CD4-positive, CD25-positive, alpha-beta regulatory T cell (primary cell): ENCODE measurements around the gene GGCX. TPM values are rescaled to one million over a fixed set of nuclear protein-coding genes. Genes with fewer than 3 reads are reported as not detected.

Experiments
- ATAC-seq, 2 donors: fragments of 150-1000 bp; cut with Tn5 transposase; one replicate each; pipeline ENCODE4 v1.10.0; 2021; ENCODE audit warnings: low read depth in 2 of 2, moderate number of reproducible peaks in 2 of 2, moderate library complexity in 1 of 2
- DNase-seq, 3 donors: peaks; one replicate each; pipeline versions ENCODE4 v3.0.0 to v3.0.0-alpha.2; 2012 to 2022; ENCODE audit warnings: mixed read lengths in 1 of 3
- H3K27ac ChIP-seq: one replicate; pipeline ENCODE4 v1.7.0; 2013; ENCODE audit warnings: mild to moderate bottlenecking, low read length; ENCODE audit not compliant: insufficient read depth, poor library complexity, severe bottlenecking
- H3K27me3 ChIP-seq: one replicate; pipeline ENCODE4 v1.7.0; 2013; ENCODE audit warnings: low read length; ENCODE audit not compliant: control insufficient read depth, insufficient read depth
- H3K36me3 ChIP-seq: one replicate; pipeline ENCODE4 v1.7.0; 2013; ENCODE audit warnings: mild to moderate bottlenecking, low read length, moderate library complexity; ENCODE audit not compliant: control insufficient read depth, insufficient read depth
- H3K4me1 ChIP-seq: 2 replicates; pipeline ENCODE4 v1.7.0; 2013; ENCODE audit warnings: mild to moderate bottlenecking, low read length; ENCODE audit not compliant: insufficient read depth, control insufficient read depth, poor library complexity, severe bottlenecking
- H3K4me3 ChIP-seq: one replicate; pipeline ENCODE4 v1.7.0; 2013; ENCODE audit warnings: low read depth, mild to moderate bottlenecking, low read length, moderate library complexity
- H3K9me3 ChIP-seq, 2 experiments: 1 replicate in 1 of 2; 2 replicates in 1 of 2; pipeline ENCODE4 v1.7.0; 2013; ENCODE audit warnings: low read length in 2 of 2, mild to moderate bottlenecking in 1 of 2, moderate library complexity in 1 of 2; ENCODE audit not compliant: control insufficient read depth in 2 of 2
- H3K27ac Mint-ChIP-seq, 3 donors: one replicate each; pipeline ENCODE4 v1.8.0; 2020 to 2022; ENCODE audit warnings: mild to moderate bottlenecking in 3 of 3, mixed read lengths in 3 of 3, moderate library complexity in 2 of 3
- H3K27me3 Mint-ChIP-seq: one replicate; pipeline ENCODE4 v1.8.0; 2022; ENCODE audit warnings: mild to moderate bottlenecking, mixed read lengths
- H3K36me3 Mint-ChIP-seq: one replicate; pipeline ENCODE4 v1.8.0; 2020; ENCODE audit warnings: mixed read lengths
- H3K4me1 Mint-ChIP-seq, 4 donors: one replicate each; pipeline ENCODE4 v1.8.0; 2020 to 2022; ENCODE audit warnings: mixed read lengths in 4 of 4, mild to moderate bottlenecking in 1 of 4
- H3K4me3 Mint-ChIP-seq, 4 donors: one replicate each; pipeline ENCODE4 v1.8.0; 2020 to 2022; ENCODE audit warnings: mild to moderate bottlenecking in 4 of 4, mixed read lengths in 4 of 4, moderate library complexity in 3 of 4
- H3K9me3 Mint-ChIP-seq, 7 donors: one replicate each; pipeline ENCODE4 v1.8.0; 2020 to 2022; ENCODE audit warnings: mixed read lengths in 7 of 7, mild to moderate bottlenecking in 3 of 7, moderate library complexity in 2 of 7
- polyA plus RNA-seq, 4 donors: library from polyadenylated mRNA; unstranded; fragments of 300-500 nt; fragmentation: Illumina TruSeq; gene quantifications; one replicate each; pipeline ENCODE4 v1.2.3, GENCODE V29; 2021
- total RNA-seq: library from RNA; stranded (reverse); gene quantifications from one replicate; pipeline ENCODE4 v1.2.3, GENCODE V29; 2022

The GGCX gene
- total and polyA plus RNA-seq, 5 donors from 2014 or later, result 16.7 to 28.1 (median 18.3) TPM

- Mint-ChIP-seq H3K9me3 (no peaks in the 10 kb centered on the region), H3K4me3 (peak overlapping the region; percentile 94 to 98 (median 96)), H3K27ac (peak overlapping the region; percentile 93 to 96 (median 95)), H3K27me3 (no peaks in the 10 kb centered on the region), H3K36me3 (peaks cover 16% of the 10 kb centered on the region), H3K4me1 (peaks cover 19 to 46% (median 37%) of the 10 kb centered on the region in 4 donors)
- H3K27me3 ChIP-seq, result no peaks in the 10 kb centered on the region
- H3K36me3 ChIP-seq, result peaks cover 20% of the 10 kb centered on the region
- no peaks in the 10 kb centered on the region for H3K9me3 ChIP-seq
- DNase-seq (peak in 2 of 3 donors; percentile 21 to 69), ATAC-seq (peak in 1 of 2 donors; percentile 1)
- peak overlapping the region; percentile 86 for H3K27ac ChIP-seq
- H3K4me3 ChIP-seq, result peak overlapping the region; percentile 89
- peaks cover 30% of the 10 kb centered on the region for H3K4me1 ChIP-seq
These were observed 23.4 kb downstream of the GGCX start for GRCh38 chr2:85537600-85538506.

GRCh38 chr2:85536479-85536878 is 24.8 kb downstream of the GGCX start:
- H3K4me1 Mint-ChIP-seq, result peaks cover 19 to 32% (median 26%) of the 10 kb centered on the region in 4 donors
- H3K9me3 Mint-ChIP-seq, result no peaks in the 10 kb centered on the region

GRCh38 chr2:85534881-85535280 is 26.4 kb downstream of the GGCX start:
- Mint-ChIP-seq H3K27ac (peak overlapping the region in 2 of 3 donors; percentile 6 to 12), H3K9me3 (no peaks in the 10 kb centered on the region), H3K27me3 (peaks cover 6% of the 10 kb centered on the region), H3K4me1 (peaks cover 8 to 16% (median 12%) of the 10 kb centered on the region in 4 donors), H3K4me3 (peak overlapping the region in 2 of 4 donors; percentile 42 to 48), H3K36me3 (no peaks in the 10 kb centered on the region)
- ATAC-seq (no peak), DNase-seq (no peak)
- Histone ChIP-seq H3K4me1 (peaks cover 12% of the 10 kb centered on the region), H3K36me3 (no peaks in the 10 kb centered on the region), H3K27ac (no peak overlapping the region), H3K27me3 (no peaks in the 10 kb centered on the region), H3K4me3 (no peak overlapping the region), H3K9me3 (no peaks in the 10 kb centered on the region)

More at GRCh38 chr2:85536479-85536878, 24.8 kb downstream of the GGCX start:
- H3K27me3 ChIP-seq, result no peaks in the 10 kb centered on the region
- H3K27ac ChIP-seq, result no peak overlapping the region
- Mint-ChIP-seq H3K27me3 (peaks cover 6% of the 10 kb centered on the region), H3K27ac (peak overlapping the region in 1 of 3 donors; percentile 40), H3K36me3 (peaks cover 3% of the 10 kb centered on the region), H3K4me3 (peak overlapping the region in 2 of 4 donors; percentile 96 to 98)
- no peak overlapping the region for H3K4me3 ChIP-seq
- no peaks in the 10 kb centered on the region for H3K9me3 ChIP-seq
- ATAC-seq (no peak), DNase-seq (no peak)
- H3K4me1 ChIP-seq, result peaks cover 28% of the 10 kb centered on the region
- H3K36me3 ChIP-seq, result peaks cover 6% of the 10 kb centered on the region

- Histone ChIP-seq H3K36me3 (no peaks in the 10 kb centered on the region), H3K27me3 (no peaks in the 10 kb centered on the region), H3K4me3 (no peak overlapping the region), H3K27ac (no peak overlapping the region), H3K4me1 (peaks cover 9% of the 10 kb centered on the region), H3K9me3 (no peaks in the 10 kb centered on the region)
- Mint-ChIP-seq H3K27me3 (peaks cover 13% of the 10 kb centered on the region), H3K4me1 (peaks cover 8 to 14% (median 12%) of the 10 kb centered on the region in 4 donors), H3K9me3 (no peaks in the 10 kb centered on the region), H3K27ac (no peak overlapping the region), H3K36me3 (no peaks in the 10 kb centered on the region), H3K4me3 (no peak overlapping the region)
- ATAC-seq, result no peak
- DNase-seq, result no peak
These were observed 27.2 kb downstream of the GGCX start for GRCh38 chr2:85534099-85534498.

- Mint-ChIP-seq H3K27me3 (peaks cover 24% of the 10 kb centered on the region), H3K27ac (no peak overlapping the region), H3K4me3 (no peak overlapping the region), H3K9me3 (no peaks in the 10 kb centered on the region), H3K36me3 (no peaks in the 10 kb centered on the region), H3K4me1 (peaks cover 0 to 2% (median 0%) of the 10 kb centered on the region in 4 donors)
- no peak for ATAC-seq
- Histone ChIP-seq H3K4me1 (no peaks in the 10 kb centered on the region), H3K27ac (no peak overlapping the region), H3K36me3 (no peaks in the 10 kb centered on the region), H3K4me3 (no peak overlapping the region), H3K27me3 (peaks cover 13% of the 10 kb centered on the region), H3K9me3 (no peaks in the 10 kb centered on the region)
- no peak for DNase-seq
These were observed 29.7 kb downstream of the GGCX start for GRCh38 chr2:85531589-85531988.

- ATAC-seq (no peak), DNase-seq (no peak)
- H3K9me3 Mint-ChIP-seq, result no peaks in the 10 kb centered on the region
- no peaks in the 10 kb centered on the region for H3K36me3 Mint-ChIP-seq
- H3K4me1 ChIP-seq, result no peaks in the 10 kb centered on the region
- H3K36me3 ChIP-seq, result no peaks in the 10 kb centered on the region
- H3K27ac ChIP-seq, result no peak overlapping the region
- no peaks in the 10 kb centered on the region for H3K9me3 ChIP-seq
- no peak overlapping the region for H3K4me3 ChIP-seq
- peaks cover 32% of the 10 kb centered on the region for H3K27me3 Mint-ChIP-seq
- H3K27me3 ChIP-seq, result peaks cover 13% of the 10 kb centered on the region
- no peak overlapping the region for H3K27ac Mint-ChIP-seq
- H3K4me1 Mint-ChIP-seq, result no peaks in the 10 kb centered on the region
- H3K4me3 Mint-ChIP-seq, result no peak overlapping the region
These were observed 31.5 kb downstream of the GGCX start for GRCh38 chr2:85529809-85530208.

GRCh38 chr2:85528355-85528754 is 32.9 kb downstream of the GGCX start:
- peaks cover 0 to 4% (median 0%) of the 10 kb centered on the region in 4 donors for H3K4me1 Mint-ChIP-seq
- H3K36me3 Mint-ChIP-seq, result no peaks in the 10 kb centered on the region
- H3K27ac ChIP-seq, result no peak overlapping the region

More at GRCh38 chr2:85528355-85528754, 32.9 kb downstream of the GGCX start:
- no peak overlapping the region for H3K27ac Mint-ChIP-seq
- no peaks in the 10 kb centered on the region for H3K4me1 ChIP-seq
- no peaks in the 10 kb centered on the region for H3K9me3 ChIP-seq
- ATAC-seq (no peak), DNase-seq (no peak)
- H3K27me3 Mint-ChIP-seq, result peaks cover 45% of the 10 kb centered on the region
- H3K4me3 Mint-ChIP-seq, result no peak overlapping the region
- no peaks in the 10 kb centered on the region for H3K9me3 Mint-ChIP-seq
- H3K36me3 ChIP-seq, result no peaks in the 10 kb centered on the region
- H3K27me3 ChIP-seq, result peaks cover 13% of the 10 kb centered on the region
- no peak overlapping the region for H3K4me3 ChIP-seq
